GM21381 (cell line): ENCODE results near the gene RAB27A.

Source experiments
- ATAC-seq: cut with Tn5 transposase; IDR thresholded peaks from one replicate; pipeline ENCODE4 v1.9.1; 2021; ENCODE audit warnings: mild to moderate bottlenecking, moderate library complexity; ENCODE audit not compliant: unreplicated experiment

Gene RAB27A

GRCh38 chr15:55230051-55230670, 59.5 kb downstream of the RAB27A start:
- no peak for ATAC-seq

DNA sequence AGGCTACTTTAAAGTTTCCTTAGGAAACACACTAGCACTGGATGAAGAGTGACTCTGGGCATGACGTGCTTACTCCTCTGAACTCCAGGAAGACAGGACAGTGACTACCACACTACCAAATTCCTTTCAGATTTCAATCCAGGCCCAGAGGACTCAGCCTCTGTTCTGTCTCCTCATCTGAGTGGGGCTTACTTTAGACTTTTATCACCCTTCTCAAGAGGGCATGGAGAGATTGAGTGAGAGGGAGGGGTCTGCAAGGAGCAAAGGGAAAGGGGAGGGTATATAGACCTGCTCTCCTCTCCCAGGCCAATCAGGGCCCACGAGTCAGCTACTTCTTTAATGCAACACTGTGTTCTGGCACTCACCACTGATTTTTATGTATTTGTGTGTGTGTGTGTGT, 63.5 kb downstream of the RAB27A start:
- no peak for ATAC-seq

GRCh38 chr15:55224892-55225291, 64.7 kb downstream of the RAB27A start:
- ATAC-seq = peak; percentile 41

DNA sequence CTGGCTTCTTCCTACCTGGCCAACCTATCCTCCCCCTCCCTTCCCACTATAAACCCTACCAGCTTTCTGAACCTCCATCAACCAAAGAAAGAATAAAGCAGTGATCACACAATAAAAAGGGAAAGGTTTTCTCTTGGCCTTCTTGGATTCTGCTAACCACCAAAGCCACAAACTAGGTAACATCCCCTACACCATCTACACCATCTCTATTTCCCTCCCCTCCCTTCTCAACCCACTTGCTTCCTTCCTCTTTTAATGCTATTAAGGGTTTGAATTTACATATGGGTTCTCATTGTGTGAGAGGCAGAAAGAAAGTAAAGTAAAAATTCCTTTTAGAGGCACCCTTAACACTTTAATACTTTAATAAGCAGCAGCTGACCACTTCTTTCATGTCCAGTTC, 67.0 kb downstream of the RAB27A start:
- peak; percentile 66 for ATAC-seq

- ATAC-seq = peak; percentile 35
These were observed 68.3 kb downstream of the RAB27A start for GRCh38 chr15:55221090-55222011.

DNA sequence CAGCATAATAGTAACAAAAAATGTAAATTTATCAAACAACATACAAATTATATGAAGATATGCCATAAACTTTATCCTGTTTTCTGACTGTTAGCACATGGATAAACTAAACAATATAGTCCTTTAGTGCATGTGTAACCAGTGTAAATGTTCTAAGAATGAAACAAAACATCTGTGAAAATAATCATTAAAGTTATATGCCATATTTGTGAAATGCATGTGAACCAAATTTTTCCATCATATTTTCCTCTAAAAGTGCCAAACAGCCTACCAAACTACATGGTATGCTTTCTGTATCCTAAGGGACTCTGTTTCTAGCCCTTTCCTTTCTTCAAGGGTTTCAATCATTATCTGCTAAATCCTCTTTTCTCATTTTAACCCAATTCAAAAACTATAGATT, 69.0 kb downstream of the RAB27A start:
- ATAC-seq = no peak

- ATAC-seq = no peak
These were observed 71.6 kb downstream of the RAB27A start for GRCh38 chr15:55218056-55218455.

- ATAC-seq = no peak
These were observed 85.1 kb downstream of the RAB27A start for GRCh38 chr15:55204464-55204863.

DNA sequence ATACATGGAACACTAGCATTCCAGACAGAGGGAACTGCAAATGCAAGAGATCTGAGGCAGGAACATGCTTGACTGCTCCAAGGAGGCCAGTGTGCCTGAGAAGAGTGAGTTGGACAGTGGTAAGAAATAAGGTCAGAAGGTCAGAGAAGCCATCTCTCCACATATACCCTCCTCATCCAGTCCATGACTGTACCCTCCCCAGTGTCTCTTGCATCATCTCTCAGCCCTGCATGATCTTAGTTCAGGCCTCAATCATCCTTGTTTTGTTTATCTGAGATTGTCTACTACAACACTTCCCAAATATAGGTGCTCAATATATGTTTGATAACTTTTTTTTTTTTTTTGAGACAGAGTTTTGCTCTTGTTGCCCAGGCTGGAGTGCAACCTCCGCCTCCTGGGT, 87.4 kb downstream of the RAB27A start:
- ATAC-seq = no peak

DNA sequence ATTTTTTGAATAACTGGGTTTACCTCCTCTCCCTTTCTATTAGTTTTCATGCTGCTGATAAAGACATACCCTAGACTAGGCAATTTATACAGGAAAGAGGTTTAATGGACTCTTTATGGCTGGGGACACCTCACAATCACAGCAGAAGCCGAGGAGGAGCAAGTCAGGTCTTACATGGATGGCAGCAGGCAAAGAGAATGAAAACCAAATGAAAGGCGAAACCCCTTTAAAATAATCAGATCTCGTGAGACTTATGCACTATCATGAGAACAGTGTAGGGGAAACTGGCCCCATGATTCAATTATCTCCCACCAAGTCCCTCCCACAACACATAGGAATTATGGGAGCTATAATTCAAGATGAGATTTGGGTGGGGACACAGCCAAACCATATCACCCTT, 90.9 kb downstream of the RAB27A start:
- no peak for ATAC-seq

DNA sequence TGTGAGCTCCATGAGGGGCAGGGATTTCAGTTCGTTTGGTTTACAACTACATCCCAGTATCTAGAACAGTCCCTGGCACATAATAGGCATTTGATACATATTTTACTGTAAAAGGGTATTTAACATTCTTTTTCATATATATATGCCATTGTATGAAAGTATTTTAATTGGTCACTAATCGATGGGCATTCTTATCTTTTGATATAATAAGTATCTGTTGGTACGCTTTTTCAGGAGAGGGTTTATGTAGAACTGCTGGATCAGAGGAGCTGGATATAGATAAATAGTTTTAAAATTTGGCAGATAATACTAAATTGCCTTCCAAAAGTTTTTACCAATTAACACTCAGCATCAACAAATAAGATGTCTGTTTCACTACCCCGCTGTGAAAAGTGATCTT, 91.9 kb downstream of the RAB27A start:
- no peak for ATAC-seq

DNA sequence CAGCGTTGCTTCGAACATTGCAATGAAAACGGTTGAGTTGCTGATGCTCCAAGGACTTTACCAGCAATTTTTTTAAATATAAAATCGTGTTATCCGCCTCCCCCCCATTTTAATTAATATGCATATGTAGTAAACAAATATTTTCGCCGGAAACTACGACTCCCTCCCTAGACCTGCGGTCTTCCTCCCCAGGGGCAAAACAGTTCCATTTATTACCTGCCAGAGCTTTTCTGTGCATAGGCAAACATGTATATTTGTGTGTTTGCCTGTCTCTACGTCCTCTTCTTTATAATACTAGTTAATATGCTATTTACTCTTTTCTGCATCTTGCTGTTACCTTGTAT, 92.3 kb downstream of the RAB27A start:
- peak; percentile 11 for ATAC-seq

DNA sequence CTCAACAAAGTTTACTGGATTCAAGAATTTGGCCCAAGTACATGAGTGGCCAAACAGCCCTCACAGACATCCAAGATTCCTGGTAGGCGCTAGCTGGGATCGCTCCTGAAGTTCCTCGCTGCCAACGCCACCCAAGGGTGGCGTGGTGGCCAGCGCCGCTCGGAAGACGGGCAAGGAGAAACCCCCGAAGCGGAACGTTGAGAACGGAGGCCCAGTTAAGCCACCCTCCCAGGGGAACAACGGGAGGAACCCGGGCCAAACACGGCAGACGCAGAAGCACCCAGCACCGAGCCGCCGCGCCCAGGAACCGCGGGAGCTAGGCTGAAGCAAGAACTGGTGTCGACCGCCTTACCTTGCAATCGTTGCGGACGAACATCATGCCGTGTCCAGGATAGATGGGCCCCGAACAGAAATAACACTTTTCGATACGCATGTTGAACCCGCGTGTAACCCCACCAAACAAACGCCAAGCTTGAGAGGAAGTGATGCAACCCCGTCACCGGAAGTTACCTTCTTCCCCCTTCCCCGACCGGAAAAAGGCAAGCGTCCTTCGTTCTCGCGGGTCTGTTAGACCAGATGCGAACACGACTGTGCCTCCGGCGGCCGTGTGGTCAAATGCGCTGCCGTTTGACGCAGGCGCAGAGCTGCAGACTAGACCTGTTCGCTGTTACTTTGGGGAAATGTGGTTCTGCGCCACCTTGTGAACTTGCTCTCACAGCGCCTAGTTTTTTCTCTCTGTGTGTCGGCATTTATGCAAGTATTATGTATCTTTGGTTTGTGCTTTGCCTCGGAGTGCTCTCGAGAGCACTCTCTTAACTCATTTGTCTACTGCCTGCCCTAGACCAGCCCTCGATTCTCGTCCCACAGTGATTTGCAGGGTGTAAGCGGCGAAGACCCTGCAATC, 92.9 kb downstream of the RAB27A start, which contains the start of gene RSL24D1:
TSS of gene RSL24D1 (minus strand) at position 484 of the 904 bp plus-strand sequence. CDS start at position 433, 51 bp downstream.
- peak; percentile 96 for ATAC-seq

- ATAC-seq = no peak
These were observed 93.6 kb downstream of the RAB27A start for GRCh38 chr15:55195996-55196395.

GRCh38 chr15:55194256-55194655, 95.4 kb downstream of the RAB27A start:
- no peak for ATAC-seq

DNA sequence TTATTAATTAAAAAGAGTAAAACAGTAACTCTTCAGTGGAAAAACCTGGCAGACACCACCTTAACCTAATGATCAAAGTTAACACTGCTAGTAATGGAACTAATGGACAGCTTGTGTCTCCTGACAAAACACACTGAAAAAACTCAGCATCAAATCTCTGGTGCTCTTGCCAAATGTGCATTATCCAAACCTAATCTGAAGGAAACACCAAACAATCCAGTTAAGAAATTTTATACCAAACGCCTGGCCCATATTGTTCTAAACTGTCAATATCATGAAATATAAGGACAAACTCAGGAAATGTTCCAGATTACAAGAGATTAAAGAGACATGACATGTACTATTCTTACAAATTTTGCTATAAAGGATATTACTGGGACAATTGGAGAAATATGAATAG, 103.3 kb downstream of the RAB27A start:
- no peak for ATAC-seq

DNA sequence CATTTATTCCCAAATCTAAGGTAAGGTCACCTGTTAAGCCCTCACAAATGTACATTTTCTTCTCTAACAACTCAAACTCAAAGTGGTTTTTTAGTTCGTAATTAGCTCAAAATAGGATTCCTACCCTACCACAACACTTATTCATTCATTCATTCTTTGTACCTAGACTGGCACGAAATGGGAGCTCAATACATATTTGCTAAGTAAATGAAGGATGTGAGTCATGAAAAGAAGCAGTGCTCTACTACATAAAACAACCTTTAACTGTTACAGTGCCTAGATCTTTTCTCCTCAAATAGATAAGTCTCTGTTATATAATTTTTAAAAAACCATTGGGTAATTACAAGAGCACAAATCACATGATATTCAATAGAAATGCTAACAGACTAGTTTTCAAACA, 105.9 kb downstream of the RAB27A start:
- ATAC-seq = no peak

DNA sequence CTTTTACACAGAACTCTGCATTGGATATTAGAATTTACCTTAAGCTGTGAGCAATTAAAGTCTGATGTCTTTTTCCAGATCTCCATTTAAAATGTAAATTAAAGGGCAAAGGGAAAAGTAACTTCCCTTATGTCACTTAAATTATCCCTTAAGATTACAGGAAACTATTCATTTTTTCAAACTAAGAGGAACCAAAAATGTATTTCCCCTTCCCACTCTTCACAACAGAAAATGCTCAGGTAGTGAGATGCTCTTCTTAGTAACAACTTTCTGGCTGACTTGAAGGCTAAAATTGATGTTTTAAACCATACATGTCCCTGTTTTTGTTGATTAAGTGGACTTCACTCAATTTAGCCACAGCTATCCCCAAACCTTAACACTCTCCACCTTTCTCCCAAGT, 110.5 kb downstream of the RAB27A start:
- no peak for ATAC-seq

DNA sequence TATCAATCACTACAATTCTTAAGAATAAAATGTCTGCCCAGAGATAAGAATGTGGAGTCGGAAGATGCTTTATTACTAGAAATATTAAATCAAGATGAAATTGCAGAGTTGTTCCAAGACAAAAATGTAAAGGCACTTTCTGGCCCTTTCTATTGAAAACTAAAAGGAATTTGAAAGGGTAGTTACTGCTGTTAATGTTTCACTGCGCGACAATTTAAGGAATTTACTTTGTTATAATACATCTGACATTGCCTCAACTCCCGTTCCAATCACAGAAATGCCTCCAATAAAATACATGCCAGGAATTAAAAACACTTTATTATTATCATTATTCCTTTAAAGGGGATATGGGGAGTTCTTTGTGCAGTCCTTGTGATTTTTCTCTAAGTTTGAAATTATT, 119.3 kb downstream of the RAB27A start:
- ATAC-seq = no peak

DNA sequence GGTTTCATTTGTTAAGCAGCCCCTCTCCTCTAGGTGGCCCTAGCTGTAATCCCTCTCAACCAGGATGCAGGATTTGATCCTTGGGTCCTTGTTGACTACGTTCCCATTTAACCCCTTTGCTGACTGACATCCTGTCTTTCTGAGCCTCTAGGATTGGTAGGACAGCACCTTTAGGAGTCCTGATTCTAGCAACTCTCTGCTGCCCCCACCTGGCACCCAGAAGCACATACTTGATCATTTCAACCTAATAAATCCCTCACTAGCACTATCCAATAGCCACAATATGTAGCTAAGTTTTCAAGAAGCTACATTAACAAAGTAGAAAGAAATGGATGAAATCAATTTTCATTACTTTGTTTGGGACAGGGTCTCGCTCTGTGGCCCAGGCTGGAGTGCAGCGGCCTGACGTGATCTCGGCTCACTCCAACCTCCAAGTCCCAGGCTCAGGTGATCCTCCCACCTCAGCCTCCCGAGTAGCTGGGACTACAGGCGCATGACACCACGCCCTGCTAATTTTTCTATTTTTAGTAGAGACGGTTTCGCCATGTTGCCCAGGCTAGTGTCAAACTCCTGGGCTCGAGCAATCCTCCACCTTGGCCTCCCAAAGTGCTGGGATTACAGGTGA, 121.2 kb downstream of the RAB27A start:
- ATAC-seq = peak; percentile 82

- ATAC-seq = no peak
These were observed 125.3 kb downstream of the RAB27A start for GRCh38 chr15:55164284-55164683.
